ENCODE results near the gene NR6A1. TPM values are rescaled to one million over a fixed set of nuclear protein-coding genes. Genes with fewer than 3 reads are reported as not detected.

NR6A1 gene
- total RNA-seq, 1 experiment from 2014 or later: 0.91 TPM

- TF ChIP-seq CTCF (IDR thresholded peaks at IDR 0.05; ENCODE audit: unreplicated experiment): no peak
- no TSS peak for BruUV-seq (replicated peaks)
- no peaks in the 10 kb centered on the region for H3K27me3 Mint-ChIP-seq (ENCODE audit: insufficient read depth, unreplicated experiment)
- no peak overlapping the region for H3K4me3 Mint-ChIP-seq (ENCODE audit: unreplicated experiment)
- intact Hi-C loops (cut with micrococcal nuclease): no loop called here
- no peaks in the 10 kb centered on the region for H3K36me3 Mint-ChIP-seq (ENCODE audit: insufficient read depth, unreplicated experiment)
- H3K27ac Mint-ChIP-seq (ENCODE audit: low read depth, unreplicated experiment): no peak overlapping the region
- ChIA-PET CTCF (interaction anchor here (0.7 to 1.8 kb wide), 2 partner anchors 11 to 54 kb away, joined by 4 to 7 read pairs; no protein-coding TSS in a partner anchor), POLR2A (interaction anchor here (0.7 to 1.7 kb wide), 2 partner anchors 21 to 53 kb away, joined by 3 read pairs; no protein-coding TSS in a partner anchor)
- H3K4me1 Mint-ChIP-seq (ENCODE audit: insufficient read depth, unreplicated experiment): no peaks in the 10 kb centered on the region
- no peaks in the 10 kb centered on the region for H3K9me3 Mint-ChIP-seq (ENCODE audit: unreplicated experiment)
- DNase-seq (ENCODE audit: unreplicated experiment): no peak
These were observed 180.0 kb downstream of the NR6A1 start for GRCh38 chr9:124590889-124591641.

GRCh38 chr9:124584631-124585030, 186.5 kb downstream of the NR6A1 start:
- no peaks in the 10 kb centered on the region for H3K27me3 Mint-ChIP-seq (ENCODE audit: insufficient read depth, unreplicated experiment)
- no TSS peak for BruUV-seq (replicated peaks)
- no peak for DNase-seq (ENCODE audit: unreplicated experiment)
- no peak overlapping the region for H3K4me3 Mint-ChIP-seq (ENCODE audit: unreplicated experiment)
- no peaks in the 10 kb centered on the region for H3K9me3 Mint-ChIP-seq (ENCODE audit: unreplicated experiment)
- CTCF ChIA-PET: interaction anchor here (0.9 to 1.4 kb wide), 2 partner anchors 34 to 121 kb away, joined by 3 to 6 read pairs; no protein-coding TSS in a partner anchor
- H3K4me1 Mint-ChIP-seq (ENCODE audit: insufficient read depth, unreplicated experiment): no peaks in the 10 kb centered on the region
- intact Hi-C loops (cut with micrococcal nuclease): no loop called here
- TF ChIP-seq CTCF (IDR thresholded peaks at IDR 0.05; ENCODE audit: unreplicated experiment): no peak
- H3K27ac Mint-ChIP-seq (ENCODE audit: low read depth, unreplicated experiment): no peak overlapping the region
- POLR2A ChIA-PET: interaction anchor here (0.8 to 2.0 kb wide), 2 partner anchors 12 to 171 kb away, joined by 5 read pairs; no protein-coding TSS in a partner anchor
- H3K36me3 Mint-ChIP-seq (ENCODE audit: insufficient read depth, unreplicated experiment): peaks cover 4% of the 10 kb centered on the region

GRCh38 chr9:124583134-124583533, 188.0 kb downstream of the NR6A1 start:
- no TSS peak for BruUV-seq (replicated peaks)
- H3K9me3 Mint-ChIP-seq (ENCODE audit: unreplicated experiment): no peaks in the 10 kb centered on the region
- no peak for DNase-seq (ENCODE audit: unreplicated experiment)
- no peak for TF ChIP-seq CTCF (IDR thresholded peaks at IDR 0.05; ENCODE audit: unreplicated experiment)
- no peak overlapping the region for H3K4me3 Mint-ChIP-seq (ENCODE audit: unreplicated experiment)
- intact Hi-C loops (cut with micrococcal nuclease): no loop called here
- H3K4me1 Mint-ChIP-seq (ENCODE audit: insufficient read depth, unreplicated experiment): no peaks in the 10 kb centered on the region
- ChIA-PET POLR2A (no interaction called here), CTCF (no interaction called here)
- no peak overlapping the region for H3K27ac Mint-ChIP-seq (ENCODE audit: low read depth, unreplicated experiment)
- no peaks in the 10 kb centered on the region for H3K27me3 Mint-ChIP-seq (ENCODE audit: insufficient read depth, unreplicated experiment)
- peaks cover 4% of the 10 kb centered on the region for H3K36me3 Mint-ChIP-seq (ENCODE audit: insufficient read depth, unreplicated experiment)

GRCh38 chr9:124580186-124580585, 190.9 kb downstream of the NR6A1 start:
- no peaks in the 10 kb centered on the region for H3K4me1 Mint-ChIP-seq (ENCODE audit: insufficient read depth, unreplicated experiment)
- ChIA-PET CTCF (interaction anchor here (0.7 to 0.9 kb wide), 2 partner anchors 10 to 29 kb away, joined by 3 to 4 read pairs; no protein-coding TSS in a partner anchor), POLR2A (interaction anchor here (0.6 kb wide), 1 partner anchor 62 kb away, joined by 5 read pairs; no protein-coding TSS in a partner anchor)
- H3K27me3 Mint-ChIP-seq (ENCODE audit: insufficient read depth, unreplicated experiment): no peaks in the 10 kb centered on the region
- peaks cover 4% of the 10 kb centered on the region for H3K36me3 Mint-ChIP-seq (ENCODE audit: insufficient read depth, unreplicated experiment)
- H3K27ac Mint-ChIP-seq (ENCODE audit: low read depth, unreplicated experiment): no peak overlapping the region
- BruUV-seq (replicated peaks): no TSS peak
- TF ChIP-seq CTCF (IDR thresholded peaks at IDR 0.05; ENCODE audit: unreplicated experiment): no peak
- H3K4me3 Mint-ChIP-seq (ENCODE audit: unreplicated experiment): no peak overlapping the region
- no peak for DNase-seq (ENCODE audit: unreplicated experiment)
- H3K9me3 Mint-ChIP-seq (ENCODE audit: unreplicated experiment): no peaks in the 10 kb centered on the region
- intact Hi-C loops (cut with micrococcal nuclease): no loop called here
